D721Med (cell line): ENCODE results near the gene CXXC1.
"Not testable (repeated sequence)": the region's sequence is repeated elsewhere in the genome, so short reads cannot be mapped to it uniquely, and the experiment has no call there.

ENCODE experiments used
- DNase-seq: peaks from one replicate; pipeline ENCODE4 v3.0.0; 2011; ENCODE audit warnings: low spot score; ENCODE audit not compliant: insufficient read length
- FAIRE-seq: peaks from 2 replicates; lab custom pipeline; 2011; peaks lifted over from hg19 to GRCh38; lab: Jason Lieb, UNC
- CTCF ChIP-seq: IDR thresholded peaks from 2 replicates; pipeline ENCODE4 v1.5.1; 2012; ENCODE audit warnings: mild to moderate bottlenecking, control low read depth; ENCODE audit not compliant: insufficient read depth; ENCODE audit errors: missing control alignments

The CXXC1 gene

DNA sequence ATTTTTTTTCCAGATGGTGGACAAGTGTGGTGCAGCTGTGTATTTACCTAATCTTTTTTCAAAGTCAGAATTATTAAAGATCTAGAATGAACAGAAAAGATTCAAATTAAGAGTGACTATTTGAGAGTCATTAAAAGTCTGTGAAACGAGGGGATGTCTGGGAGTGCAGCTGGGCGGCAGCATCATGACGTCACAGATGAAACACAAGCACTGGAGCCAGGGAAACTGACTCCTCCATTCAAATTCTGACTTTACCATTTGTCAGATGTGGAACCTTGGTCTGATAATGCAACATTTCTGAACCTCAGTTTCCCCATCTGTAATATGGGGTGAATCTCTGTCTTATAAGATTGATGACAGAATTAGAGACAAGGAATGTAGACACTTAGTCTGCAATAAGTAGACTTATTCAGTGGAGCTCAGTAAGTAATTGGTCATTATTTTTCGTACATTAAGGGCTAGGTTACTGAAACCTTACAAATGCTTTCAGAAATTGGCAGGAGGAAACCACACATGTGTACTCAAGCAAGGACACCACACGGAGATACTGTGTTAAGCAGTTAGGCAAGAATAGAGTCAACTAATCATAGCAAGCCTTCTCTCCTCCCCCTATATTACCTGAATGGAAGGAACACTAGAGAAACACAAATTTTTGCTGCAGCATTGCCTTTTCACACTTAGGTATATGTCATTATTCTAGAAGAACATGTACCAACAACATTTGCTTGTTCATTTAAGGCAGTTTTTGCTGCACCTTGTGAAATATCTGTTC is 27.8 kb upstream of the CXXC1 start:
- DNase-seq (no peak), FAIRE-seq (peak; percentile 35)
- no peak for TF ChIP-seq CTCF

GRCh38 chr18:50313873-50314460 is 26.5 kb upstream of the CXXC1 start:
- DNase-seq (no peak), FAIRE-seq (no peak)
- no peak for TF ChIP-seq CTCF

DNA sequence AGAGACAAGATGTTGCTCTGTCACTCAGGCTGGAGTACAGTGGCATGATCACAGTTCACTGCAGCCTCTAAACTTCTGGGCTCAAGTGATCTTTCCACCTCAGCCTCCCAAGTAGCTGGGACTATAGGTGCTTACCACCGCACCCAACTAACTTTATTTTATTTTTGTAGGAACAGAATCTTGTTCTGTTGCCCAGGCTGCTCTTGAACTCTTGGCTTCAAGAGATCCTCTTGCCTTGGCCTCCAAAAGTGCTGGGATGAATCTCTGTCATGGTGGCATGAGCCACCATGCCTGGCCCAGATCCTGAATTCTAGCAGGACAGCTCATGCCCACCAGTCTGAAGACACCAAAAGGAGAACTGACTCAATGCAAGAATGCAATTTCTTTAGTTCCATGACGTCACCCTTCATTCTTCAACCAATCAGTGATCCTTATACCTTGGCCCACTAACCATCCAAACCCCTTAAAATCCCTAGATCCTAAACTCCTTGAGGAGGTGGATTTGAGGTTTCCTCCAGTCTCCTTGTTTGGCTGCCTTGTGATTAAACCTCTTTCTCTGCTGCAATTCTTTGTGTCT is 25.6 kb upstream of the CXXC1 start:
- TF ChIP-seq CTCF, result no peak
- no peak for DNase-seq

DNA sequence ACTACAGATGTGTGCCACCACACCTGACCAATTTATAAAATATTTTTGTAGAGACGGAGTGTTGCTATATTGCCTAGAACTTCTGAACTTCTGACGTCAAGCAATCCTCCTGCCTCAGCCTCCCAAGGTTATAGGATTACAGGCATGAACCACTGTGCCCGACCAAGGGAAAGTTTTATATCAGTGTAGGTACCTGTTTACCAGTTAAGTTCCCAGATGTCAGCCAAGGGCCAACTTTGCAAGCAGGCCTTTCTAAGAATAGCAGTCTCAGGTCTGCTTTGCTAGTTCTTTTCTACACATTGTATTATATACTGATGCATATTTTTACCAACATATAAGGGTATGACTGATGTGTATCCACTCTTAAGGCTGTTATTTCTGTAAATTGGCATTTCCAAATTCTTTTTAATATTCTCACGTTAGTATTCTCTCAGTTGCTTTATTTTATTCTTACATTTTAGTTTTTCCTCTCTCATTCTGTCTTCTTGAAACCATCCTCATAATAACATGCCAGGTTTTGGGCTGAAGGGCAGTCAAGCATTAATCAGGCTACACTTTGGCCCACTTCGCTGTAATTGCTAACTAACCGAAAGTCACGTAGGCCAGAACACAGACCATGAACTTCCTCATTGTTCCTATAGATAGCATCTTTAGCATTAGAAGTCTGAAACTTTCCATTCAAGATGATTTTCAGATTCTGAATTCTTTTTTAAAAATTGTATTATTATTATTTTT is 25.0 kb upstream of the CXXC1 start:
- DNase-seq (no peak), FAIRE-seq (no peak)
- no peak for TF ChIP-seq CTCF

More for the DNA sequence above, 25.6 kb upstream of the CXXC1 start:
- no peak for FAIRE-seq

GRCh38 chr18:50311650-50312049 is 24.2 kb upstream of the CXXC1 start:
- DNase-seq (no peak), FAIRE-seq (no peak)
- no peak for TF ChIP-seq CTCF

DNA sequence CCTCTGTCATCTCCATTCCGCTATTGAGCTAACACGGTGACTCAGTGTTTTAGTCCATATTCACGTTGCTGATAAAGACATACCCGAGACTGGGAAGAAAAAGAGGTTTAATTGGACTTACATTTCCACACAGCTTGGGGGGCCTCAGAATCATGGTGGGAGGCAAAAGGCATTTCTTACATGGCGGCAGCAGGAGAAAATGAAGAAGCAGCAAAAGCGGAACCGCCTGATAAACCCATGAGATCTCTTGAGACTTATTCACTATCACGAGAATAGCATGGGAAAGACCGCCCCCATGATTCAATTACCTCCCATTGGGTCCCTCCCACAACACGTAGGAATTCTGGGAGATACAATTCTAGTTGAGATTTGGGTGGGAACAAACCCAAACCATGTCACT is 22.6 kb upstream of the CXXC1 start:
- FAIRE-seq, result no peak
- no peak for DNase-seq
- no peak for TF ChIP-seq CTCF

- DNase-seq, FAIRE-seq: not testable (repeated sequence)
Observed at GRCh38 chr18:50308851-50309250, 21.4 kb upstream of the CXXC1 start.
